H9 (cell line): ENCODE results near the gene PIK3C3. TPM values are rescaled to one million over a fixed set of nuclear protein-coding genes. Genes with fewer than 3 reads are reported as not detected.

Experiments used
- DNase-seq: peaks from one replicate; pipeline ENCODE4 v3.0.0-alpha.2; 2017
- H2AFZ ChIP-seq: one replicate; pipeline ENCODE4 v1.6.1; 2013; ENCODE audit warnings: mild to moderate bottlenecking, low read length, control low read depth, moderate library complexity
- H2AK5ac ChIP-seq: 2 replicates; pipeline ENCODE4 v1.6.1; 2013; ENCODE audit warnings: low read length, control low read depth, mixed read lengths; ENCODE audit not compliant: insufficient read length
- H2BK120ac ChIP-seq: one replicate; pipeline ENCODE4 v1.6.1; 2013; ENCODE audit warnings: low read depth, mild to moderate bottlenecking, low read length, control low read depth, inconsistent platforms; ENCODE audit not compliant: poor library complexity, severe bottlenecking
- H2BK12ac ChIP-seq: 2 replicates; pipeline ENCODE4 v1.6.1; 2013; ENCODE audit warnings: low read length, control low read depth, mixed read lengths, low read depth; ENCODE audit not compliant: insufficient read length
- H2BK15ac ChIP-seq: 2 replicates; pipeline ENCODE4 v1.6.1; 2013; ENCODE audit warnings: low read depth, low read length, control low read depth
- H2BK20ac ChIP-seq: one replicate; pipeline ENCODE4 v1.6.1; 2013; ENCODE audit warnings: low read depth, mild to moderate bottlenecking, low read length, control low read depth, inconsistent platforms; ENCODE audit not compliant: poor library complexity, severe bottlenecking
- H2BK5ac ChIP-seq: 2 replicates; pipeline ENCODE4 v1.6.1; 2013; ENCODE audit warnings: low read length, control low read depth, mixed read lengths; ENCODE audit not compliant: insufficient read length
- H3K14ac ChIP-seq: 2 replicates; pipeline ENCODE4 v1.6.1; 2013; ENCODE audit warnings: low read length, control low read depth; ENCODE audit not compliant: insufficient read depth
- H3K18ac ChIP-seq: 2 replicates; pipeline ENCODE4 v1.6.1; 2013; ENCODE audit warnings: low read depth, mild to moderate bottlenecking, mixed read lengths, low read length, control low read depth; ENCODE audit not compliant: insufficient read length
- H3K23ac ChIP-seq: 2 replicates; pipeline ENCODE4 v1.6.1; 2013; ENCODE audit warnings: low read length, control low read depth, mixed read lengths, low read depth; ENCODE audit not compliant: insufficient read length
- H3K23me2 ChIP-seq: 2 replicates; pipeline ENCODE4 v1.6.1; 2013; ENCODE audit warnings: low read depth, mild to moderate bottlenecking, mixed read lengths, low read length, control low read depth; ENCODE audit not compliant: insufficient read length, poor library complexity, severe bottlenecking
- H3K27ac ChIP-seq: 2 replicates; pipeline ENCODE4 v1.5.1; 2013; ENCODE audit warnings: low read length, control low read depth, mixed read lengths, low read depth; ENCODE audit not compliant: insufficient read length
- H3K27me3 ChIP-seq: 2 replicates; pipeline ENCODE4 v1.6.1; 2013; ENCODE audit warnings: low read length, control low read depth, inconsistent platforms; ENCODE audit not compliant: insufficient read depth
- H3K4ac ChIP-seq: 2 replicates; pipeline ENCODE4 v1.6.1; 2013; ENCODE audit warnings: low read depth, mild to moderate bottlenecking, control low read depth, inconsistent platforms, low read length, moderate library complexity
- H3K4me1 ChIP-seq: 2 replicates; pipeline ENCODE4 v1.6.1; 2013; ENCODE audit warnings: low read length, control low read depth, inconsistent platforms; ENCODE audit not compliant: insufficient read depth
- H3K4me2 ChIP-seq: 2 replicates; pipeline ENCODE4 v1.6.1; 2013; ENCODE audit warnings: low read length, control low read depth, mixed read lengths; ENCODE audit not compliant: insufficient read length, insufficient read depth
- H3K56ac ChIP-seq: 2 replicates; pipeline ENCODE4 v1.6.1; 2013; ENCODE audit warnings: low read depth, mild to moderate bottlenecking, mixed read lengths, low read length, control low read depth; ENCODE audit not compliant: insufficient read length
- H3K79me1 ChIP-seq: 2 replicates; pipeline ENCODE4 v1.6.1; 2013; ENCODE audit warnings: low read depth, mild to moderate bottlenecking, moderate library complexity, low read length, control low read depth, inconsistent platforms; ENCODE audit not compliant: insufficient read depth, poor library complexity, severe bottlenecking
- H3K79me2 ChIP-seq: 2 replicates; pipeline ENCODE4 v1.6.1; 2013; ENCODE audit warnings: low read length, control low read depth, inconsistent platforms; ENCODE audit not compliant: insufficient read depth
- H3K9ac ChIP-seq: 2 replicates; pipeline ENCODE4 v1.6.1; 2013; ENCODE audit warnings: low read length, control low read depth, mixed read lengths; ENCODE audit not compliant: insufficient read length; ENCODE audit errors: extremely low read depth
- H3K9me3 ChIP-seq: one replicate; pipeline ENCODE4 v1.6.1; 2013; ENCODE audit warnings: low read depth, low read length, inconsistent platforms; ENCODE audit not compliant: control insufficient read depth
- H3T11ph ChIP-seq: one replicate; pipeline ENCODE4 v1.6.1; 2013; ENCODE audit warnings: mild to moderate bottlenecking, low read length, control low read depth, inconsistent platforms
- H4K20me1 ChIP-seq: one replicate; pipeline ENCODE4 v1.6.1; 2013; ENCODE audit not compliant: control insufficient read depth, insufficient read length, insufficient read depth
- H4K5ac ChIP-seq: 2 replicates; pipeline ENCODE4 v1.6.1; 2013; ENCODE audit warnings: low read depth, mild to moderate bottlenecking, mixed read lengths, low read length, control low read depth; ENCODE audit not compliant: insufficient read length
- H4K8ac ChIP-seq: replicated peaks from 2 replicates; pipeline ENCODE4 v1.6.1; 2013; ENCODE audit warnings: low read length, control low read depth, mixed read lengths, low read depth; ENCODE audit not compliant: insufficient read length
- H4K91ac ChIP-seq: 2 replicates; pipeline ENCODE4 v1.6.1; 2013; ENCODE audit warnings: low read depth, mild to moderate bottlenecking, moderate library complexity, mixed read lengths, low read length, control low read depth; ENCODE audit not compliant: insufficient read length
- H3K27ac Mint-ChIP-seq, 3 experiments: 2 replicates in 2 of 3; 3 replicates in 1 of 3; pipeline ENCODE4 v1.8.0; 2020 to 2021; ENCODE audit warnings: mixed read lengths in 3 of 3, mild to moderate bottlenecking in 1 of 3, moderate library complexity in 1 of 3
- H3K27me3 Mint-ChIP-seq: 2 replicates; pipeline ENCODE4 v1.8.0; 2021; ENCODE audit warnings: low read depth, mild to moderate bottlenecking, moderate library complexity, mixed read lengths
- H3K36me3 Mint-ChIP-seq, 3 experiments: 2 replicates in 2 of 3; 3 replicates in 1 of 3; pipeline ENCODE4 v1.8.0; 2020 to 2021; ENCODE audit warnings: low read depth in 3 of 3, mixed read lengths in 3 of 3; ENCODE audit not compliant: insufficient read depth in 1 of 3
- H3K4me1 Mint-ChIP-seq, 2 experiments: 2 replicates each; pipeline ENCODE4 v1.8.0; 2020; ENCODE audit warnings: mixed read lengths in 2 of 2
- H3K4me3 Mint-ChIP-seq, 2 experiments: 2 replicates in 1 of 2; 3 replicates in 1 of 2; pipeline ENCODE4 v1.8.0; 2020 to 2021; ENCODE audit warnings: mild to moderate bottlenecking in 2 of 2, mixed read lengths in 2 of 2, moderate library complexity in 1 of 2
- H3K9me3 Mint-ChIP-seq, 2 experiments: 2 replicates in 1 of 2; 3 replicates in 1 of 2; pipeline ENCODE4 v1.8.0; 2020; ENCODE audit warnings: mild to moderate bottlenecking in 2 of 2, mixed read lengths in 2 of 2, moderate library complexity in 1 of 2
- WGBS: extraction: QIAGEN DNeasy Blood & Tissue Kit; methylation state at CpG from one replicate; pipeline ENCODE4 v1.1.7; 2013; ENCODE audit warnings: missing lambda C conversion rate, low lambda C conversion rate, mixed read lengths; ENCODE audit not compliant: insufficient read length; ENCODE audit errors: extremely low coverage; 5-methylcytosine and 5-hydroxymethylcytosine counted together
- total RNA-seq: library from RNA; stranded (reverse); gene quantifications from 2 replicates; pipeline ENCODE4 v1.2.1, GENCODE V29; 2021
- TF ChIP-seq, protein P1 (sequence below): fragments of 200-600 bp; sonication (generic); conservative IDR thresholded peaks from 3 replicates; pipeline ENCODE4 v1.8.0; 2021; ENCODE audit warnings: antibody characterized with exemption, mild to moderate bottlenecking

Gene PIK3C3
- total RNA-seq, 1 experiment from 2014 or later = 48.8 TPM

DNA sequence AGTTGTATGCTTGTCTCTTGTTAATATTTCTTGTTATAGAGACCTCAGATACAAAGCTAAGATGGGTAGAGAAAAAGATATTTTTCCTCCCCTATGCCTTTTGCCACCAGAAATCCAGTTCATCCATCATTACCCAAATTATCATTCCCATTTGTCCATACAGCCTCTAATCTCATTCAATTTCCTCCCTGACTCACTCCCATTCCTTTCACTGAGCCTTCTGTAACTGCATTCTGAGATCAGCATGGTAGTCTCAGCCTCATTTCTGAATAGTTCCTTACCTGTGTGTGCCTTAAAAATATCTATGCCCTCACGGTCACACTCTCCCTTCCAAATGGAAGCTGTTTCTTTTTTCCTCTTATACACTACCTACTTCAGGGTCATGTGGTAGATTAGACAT lies 15.7 kb upstream of the PIK3C3 start:
- H2BK5ac ChIP-seq = no peak overlapping the region
- H3K9me3 ChIP-seq = no peaks in the 10 kb centered on the region
- H4K5ac ChIP-seq = no peak overlapping the region
- H3K27ac ChIP-seq = no peak overlapping the region
- no peaks in the 10 kb centered on the region for H3K79me1 ChIP-seq
- H3K56ac ChIP-seq = no peak overlapping the region
- no peak overlapping the region for H2BK12ac ChIP-seq
- no peak overlapping the region for H2BK20ac ChIP-seq
- H3K23ac ChIP-seq = no peak overlapping the region
- H2AK5ac ChIP-seq = no peak overlapping the region
- H3T11ph ChIP-seq = no peak overlapping the region
- H3K4me1 Mint-ChIP-seq = peaks cover 8 to 16% of the 10 kb centered on the region in 2 experiments; a peak in 3 of 4 replicates
- no peak overlapping the region for H3K14ac ChIP-seq
- whole genome bisulfite sequencing = no CpG with 5 or more reads among the region's 1 CpG
- H3K9ac ChIP-seq = no peak overlapping the region
- no peak overlapping the region for H3K27ac Mint-ChIP-seq
- TF ChIP-seq, protein P1, sequence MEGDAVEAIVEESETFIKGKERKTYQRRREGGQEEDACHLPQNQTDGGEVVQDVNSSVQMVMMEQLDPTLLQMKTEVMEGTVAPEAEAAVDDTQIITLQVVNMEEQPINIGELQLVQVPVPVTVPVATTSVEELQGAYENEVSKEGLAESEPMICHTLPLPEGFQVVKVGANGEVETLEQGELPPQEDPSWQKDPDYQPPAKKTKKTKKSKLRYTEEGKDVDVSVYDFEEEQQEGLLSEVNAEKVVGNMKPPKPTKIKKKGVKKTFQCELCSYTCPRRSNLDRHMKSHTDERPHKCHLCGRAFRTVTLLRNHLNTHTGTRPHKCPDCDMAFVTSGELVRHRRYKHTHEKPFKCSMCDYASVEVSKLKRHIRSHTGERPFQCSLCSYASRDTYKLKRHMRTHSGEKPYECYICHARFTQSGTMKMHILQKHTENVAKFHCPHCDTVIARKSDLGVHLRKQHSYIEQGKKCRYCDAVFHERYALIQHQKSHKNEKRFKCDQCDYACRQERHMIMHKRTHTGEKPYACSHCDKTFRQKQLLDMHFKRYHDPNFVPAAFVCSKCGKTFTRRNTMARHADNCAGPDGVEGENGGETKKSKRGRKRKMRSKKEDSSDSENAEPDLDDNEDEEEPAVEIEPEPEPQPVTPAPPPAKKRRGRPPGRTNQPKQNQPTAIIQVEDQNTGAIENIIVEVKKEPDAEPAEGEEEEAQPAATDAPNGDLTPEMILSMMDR = no peak
- no peaks in the 10 kb centered on the region for H3K79me2 ChIP-seq
- H3K27me3 ChIP-seq = no peaks in the 10 kb centered on the region
- no peak overlapping the region for H2AFZ ChIP-seq
- no peaks in the 10 kb centered on the region for H3K23me2 ChIP-seq
- no peak overlapping the region for H4K91ac ChIP-seq
- H3K4ac ChIP-seq = no peak overlapping the region
- no peaks in the 10 kb centered on the region; the same call in 1 of the 2 replicates for H3K27me3 Mint-ChIP-seq
- H3K18ac ChIP-seq = no peak overlapping the region
- no peaks in the 10 kb centered on the region; a peak in 1 of 7 replicates for H3K36me3 Mint-ChIP-seq
- no peak overlapping the region for H2BK15ac ChIP-seq
- H2BK120ac ChIP-seq = no peak overlapping the region
- DNase-seq = no peak
- H3K9me3 Mint-ChIP-seq = no peaks in the 10 kb centered on the region
- H4K8ac ChIP-seq = no peak overlapping the region
- no peak overlapping the region for H3K4me3 Mint-ChIP-seq
- H3K4me2 ChIP-seq = no peak overlapping the region
- H3K4me1 ChIP-seq = peaks cover 4% of the 10 kb centered on the region; the same call in 1 of the 2 replicates
- no peaks in the 10 kb centered on the region for H4K20me1 ChIP-seq
